ENCODE data around the gene FXN.

DNA sequence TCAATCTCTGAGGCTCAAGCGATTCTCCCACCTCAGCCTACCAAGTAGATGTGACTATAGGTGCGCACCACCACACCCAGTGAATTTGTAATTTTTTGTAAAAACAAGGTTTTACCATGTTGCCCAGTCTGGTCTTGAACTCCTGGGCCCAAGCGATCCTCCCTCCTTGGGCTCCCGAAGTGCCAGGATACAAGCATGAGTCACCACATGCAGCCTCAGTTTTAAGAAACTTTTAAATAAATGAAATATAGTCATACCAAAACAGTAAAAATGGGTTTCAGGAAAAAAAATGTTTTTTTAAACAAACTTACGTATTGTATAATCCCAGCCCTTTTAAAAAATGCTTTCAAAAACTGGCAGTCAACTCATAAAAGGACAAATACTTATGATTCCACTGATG lies 26.6 kb downstream of the FXN start:
- TF ChIP-seq, protein P1, sequence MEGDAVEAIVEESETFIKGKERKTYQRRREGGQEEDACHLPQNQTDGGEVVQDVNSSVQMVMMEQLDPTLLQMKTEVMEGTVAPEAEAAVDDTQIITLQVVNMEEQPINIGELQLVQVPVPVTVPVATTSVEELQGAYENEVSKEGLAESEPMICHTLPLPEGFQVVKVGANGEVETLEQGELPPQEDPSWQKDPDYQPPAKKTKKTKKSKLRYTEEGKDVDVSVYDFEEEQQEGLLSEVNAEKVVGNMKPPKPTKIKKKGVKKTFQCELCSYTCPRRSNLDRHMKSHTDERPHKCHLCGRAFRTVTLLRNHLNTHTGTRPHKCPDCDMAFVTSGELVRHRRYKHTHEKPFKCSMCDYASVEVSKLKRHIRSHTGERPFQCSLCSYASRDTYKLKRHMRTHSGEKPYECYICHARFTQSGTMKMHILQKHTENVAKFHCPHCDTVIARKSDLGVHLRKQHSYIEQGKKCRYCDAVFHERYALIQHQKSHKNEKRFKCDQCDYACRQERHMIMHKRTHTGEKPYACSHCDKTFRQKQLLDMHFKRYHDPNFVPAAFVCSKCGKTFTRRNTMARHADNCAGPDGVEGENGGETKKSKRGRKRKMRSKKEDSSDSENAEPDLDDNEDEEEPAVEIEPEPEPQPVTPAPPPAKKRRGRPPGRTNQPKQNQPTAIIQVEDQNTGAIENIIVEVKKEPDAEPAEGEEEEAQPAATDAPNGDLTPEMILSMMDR (IDR thresholded peaks at IDR 0.05), result no peak
- no peak for TF ChIP-seq ZFX (IDR thresholded peaks at IDR 0.05; ENCODE audit: borderline replicate concordance)
